GM23338 (cell line): ENCODE measurements around the gene BCL2L13. TPM values are rescaled to one million over a fixed set of nuclear protein-coding genes. Genes with fewer than 3 reads are reported as not detected.
"Not testable (repeated sequence)": the region's sequence is repeated elsewhere in the genome, so short reads cannot be mapped to it uniquely, and the experiment has no call there.

ENCODE experiments used
- ATAC-seq: fragments of 200-7000 bp; cut with Tn5 transposase; 3 replicates; pipeline ENCODE4 v1.9.1; 2020
- DNase-seq: peaks from one replicate; pipeline ENCODE4 v3.0.0-alpha.2; 2015; ENCODE audit warnings: low spot score
- H2AFZ ChIP-seq: fragments of 200-600 bp; sonication (generic); 2 replicates; pipeline ENCODE4 v1.8.0; 2016; ENCODE audit warnings: antibody characterized with exemption, mild to moderate bottlenecking, moderate library complexity
- H3F3A ChIP-seq: fragments of 200-600 bp; sonication (generic); replicated peaks from 2 replicates; pipeline ENCODE4 v1.8.0; 2017; ENCODE audit warnings: antibody characterized with exemption, mixed run types, low read depth
- H3K27ac ChIP-seq: fragments of 200-600 bp; sonication (generic); 2 replicates; pipeline ENCODE4 v1.6.1; 2016; ENCODE audit warnings: low read depth
- H3K27me3 ChIP-seq: fragments of 200-600 bp; sonication (generic); 2 replicates; pipeline ENCODE4 v1.8.0; 2016; ENCODE audit warnings: mild to moderate bottlenecking, mixed run types, moderate library complexity; ENCODE audit not compliant: insufficient read depth
- H3K36me3 ChIP-seq: fragments of 200-600 bp; sonication (generic); 2 replicates; pipeline ENCODE4 v1.8.0; 2016; ENCODE audit warnings: mild to moderate bottlenecking; ENCODE audit not compliant: insufficient read depth
- H3K4me1 ChIP-seq: fragments of 200-600 bp; sonication (generic); 2 replicates; pipeline ENCODE4 v1.8.0; 2016; ENCODE audit warnings: mild to moderate bottlenecking, moderate library complexity; ENCODE audit not compliant: insufficient read depth
- H3K4me2 ChIP-seq: fragments of 200-600 bp; sonication (generic); 2 replicates; pipeline ENCODE4 v1.7.1; 2017; ENCODE audit warnings: mixed run types
- H3K4me3 ChIP-seq: fragments of 200-600 bp; sonication (generic); 2 replicates; pipeline ENCODE4 v1.6.1; 2016; ENCODE audit warnings: mixed run types
- H3K79me2 ChIP-seq: fragments of 200-600 bp; sonication (generic); replicated peaks from 2 replicates; pipeline ENCODE4 v1.8.0; 2017; ENCODE audit warnings: mild to moderate bottlenecking; ENCODE audit not compliant: insufficient read depth
- H3K9me2 ChIP-seq: fragments of 200-600 bp; sonication (generic); 2 replicates; pipeline ENCODE4 v1.8.0; 2017; ENCODE audit not compliant: insufficient read depth
- H4K20me1 ChIP-seq: fragments of 200-600 bp; sonication (generic); replicated peaks from 2 replicates; pipeline ENCODE4 v1.8.0; 2017; ENCODE audit warnings: mild to moderate bottlenecking; ENCODE audit not compliant: insufficient read depth
- H3K27ac Mint-ChIP-seq: 2 replicates; pipeline ENCODE4 v1.8.0; 2020; ENCODE audit warnings: inconsistent platforms, mild to moderate bottlenecking, moderate library complexity, mixed read lengths
- H3K27me3 Mint-ChIP-seq: 3 replicates; pipeline ENCODE4 v1.8.0; 2022; ENCODE audit warnings: low read depth, mild to moderate bottlenecking, moderate library complexity, mixed read lengths, inconsistent platforms; ENCODE audit not compliant: insufficient read depth, poor library complexity
- H3K36me3 Mint-ChIP-seq: 3 replicates; pipeline ENCODE4 v1.8.0; 2021; ENCODE audit warnings: low read depth, mild to moderate bottlenecking, inconsistent platforms, moderate library complexity, mixed read lengths
- H3K4me1 Mint-ChIP-seq: 3 replicates; pipeline ENCODE4 v1.8.0; 2020; ENCODE audit warnings: mild to moderate bottlenecking, inconsistent platforms, mixed read lengths
- H3K4me3 Mint-ChIP-seq: 3 replicates; pipeline ENCODE4 v1.8.0; 2021; ENCODE audit warnings: moderate library complexity, mild to moderate bottlenecking, inconsistent platforms, mixed read lengths
- H3K9me3 Mint-ChIP-seq: 3 replicates; pipeline ENCODE4 v1.8.0; 2020; ENCODE audit warnings: moderate library complexity, mild to moderate bottlenecking, inconsistent platforms, mixed read lengths
- CREB1 ChIP-seq: fragments of 250-450 bp; sonication (Bioruptor Pico); IDR thresholded peaks from 2 replicates; pipeline ENCODE4 v1.5.0; 2020; ENCODE audit warnings: low read depth, mild to moderate bottlenecking, moderate library complexity
- EZH2 ChIP-seq: fragments of 200-600 bp; sonication (generic); IDR thresholded peaks from one replicate; pipeline ENCODE4 v1.8.0; 2017; ENCODE audit warnings: antibody characterized with exemption, mild to moderate bottlenecking, low read depth; ENCODE audit not compliant: unreplicated experiment
- JUNB ChIP-seq: IDR thresholded peaks from one replicate; pipeline ENCODE4 v1.6.1; 2016; ENCODE audit warnings: antibody characterized with exemption; ENCODE audit not compliant: unreplicated experiment
- NANOG ChIP-seq: IDR thresholded peaks from 2 replicates; pipeline ENCODE4 v1.6.1; 2016; ENCODE audit warnings: antibody characterized with exemption, borderline replicate concordance
- POLR2AphosphoS5 ChIP-seq: IDR thresholded peaks from 2 replicates; pipeline ENCODE4 v1.6.1; 2016; ENCODE audit warnings: antibody characterized with exemption, low read depth
- REST ChIP-seq: IDR thresholded peaks from one replicate; pipeline ENCODE4 v1.6.1; 2018; ENCODE audit warnings: antibody characterized with exemption; ENCODE audit not compliant: unreplicated experiment
- ZNF114 ChIP-seq: fragments of 250-450 bp; sonication (Bioruptor Pico); IDR thresholded peaks from 2 replicates; pipeline ENCODE4 v1.5.0; 2020; ENCODE audit warnings: mild to moderate bottlenecking, moderate library complexity
- ZNF331 ChIP-seq: fragments of 250-450 bp; sonication (Bioruptor Pico); IDR thresholded peaks from 2 replicates; pipeline ENCODE4 v1.5.0; 2020; ENCODE audit warnings: low read depth, mild to moderate bottlenecking, moderate library complexity
- polyA plus RNA-seq: library from polyadenylated mRNA; unstranded; fragments of >200 nt; fragmentation: Nextera tagmentation; extraction: Ambion mirVana; gene quantifications from 2 replicates; pipeline ENCODE4 v1.2.1, GENCODE V29; 2016
- total RNA-seq: library from RNA; depleted of rRNA; stranded (reverse); fragments of >200 nt; shearing (Covaris generic); gene quantifications from 2 replicates; pipeline ENCODE4 v1.2.3, GENCODE V29; 2014
- TF ChIP-seq, protein P1 (sequence below): fragments of 250-450 bp; sonication (Bioruptor Pico); IDR thresholded peaks from 2 replicates; pipeline ENCODE4 v1.5.0; 2020; ENCODE audit warnings: mild to moderate bottlenecking, moderate library complexity

Gene BCL2L13
- total and polyA plus RNA-seq, 2 experiments from 2014 or later, result 22.4 to 32.3 TPM

DNA sequence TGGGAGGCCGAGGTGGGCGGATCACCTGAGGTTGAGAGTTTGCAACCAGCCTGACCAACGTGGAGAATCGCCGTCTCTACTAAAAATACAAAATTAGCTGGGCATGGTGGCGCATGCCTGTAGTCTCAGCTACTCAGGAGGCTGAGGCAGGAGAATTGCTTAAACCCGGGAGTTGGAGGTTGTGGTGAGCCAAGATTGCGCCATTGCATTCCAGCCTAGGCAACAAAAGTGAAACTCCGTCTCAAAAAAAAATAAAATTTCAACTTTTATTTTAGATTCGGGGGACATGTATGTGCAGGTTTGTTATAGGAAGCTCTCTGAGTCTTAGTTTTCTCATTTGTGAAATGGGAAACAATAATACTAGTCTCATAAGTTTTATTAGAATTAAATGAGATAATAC, 58.6 kb downstream of the BCL2L13 start:
- H3K27me3 Mint-ChIP-seq, H3K9me3 Mint-ChIP-seq, H3K4me3 Mint-ChIP-seq, H2AFZ ChIP-seq, DNase-seq, H3K4me2 ChIP-seq, H3K27ac ChIP-seq, H3F3A ChIP-seq, H3K27me3 ChIP-seq, H3K36me3 ChIP-seq, H3K79me2 ChIP-seq, H3K27ac Mint-ChIP-seq, ATAC-seq, H3K9me2 ChIP-seq, H3K4me3 ChIP-seq, H3K36me3 Mint-ChIP-seq, H4K20me1 ChIP-seq: not testable (repeated sequence)
- peaks cover 15% of the 10 kb centered on the region for H3K4me1 ChIP-seq
- peaks cover 28% of the 10 kb centered on the region for H3K4me1 Mint-ChIP-seq

DNA sequence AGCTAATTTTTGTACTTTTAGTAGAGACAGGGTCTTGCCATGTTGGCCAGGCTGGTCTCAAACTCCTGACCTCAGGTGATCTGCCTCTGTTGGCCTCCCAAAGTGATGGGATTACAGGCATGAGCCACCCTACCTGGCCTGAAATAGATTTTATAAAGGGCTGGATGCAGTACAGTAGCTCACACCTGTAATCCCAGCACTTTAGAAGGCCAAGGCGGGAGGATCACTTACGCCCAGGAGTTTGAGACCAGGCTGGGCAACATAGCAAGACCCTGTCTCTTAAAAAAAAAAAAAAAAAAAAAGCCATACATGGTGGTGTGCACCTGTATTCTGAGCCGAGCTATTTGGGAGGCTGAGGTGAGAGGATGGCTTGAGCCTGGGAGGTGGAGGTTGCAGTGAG, 59.7 kb downstream of the BCL2L13 start:
- not testable (repeated sequence) for DNase-seq, H2AFZ ChIP-seq, H3K9me2 ChIP-seq, H3K4me3 ChIP-seq, H3K36me3 Mint-ChIP-seq, H3K4me2 ChIP-seq, H3K9me3 Mint-ChIP-seq, H3K27ac ChIP-seq, H4K20me1 ChIP-seq, ATAC-seq, H3K27me3 Mint-ChIP-seq, H3K79me2 ChIP-seq, H3K36me3 ChIP-seq, H3K27me3 ChIP-seq, H3K27ac Mint-ChIP-seq, H3K4me3 Mint-ChIP-seq, H3F3A ChIP-seq
- H3K4me1 ChIP-seq, result peaks cover 15% of the 10 kb centered on the region
- H3K4me1 Mint-ChIP-seq, result peaks cover 28% of the 10 kb centered on the region

DNA sequence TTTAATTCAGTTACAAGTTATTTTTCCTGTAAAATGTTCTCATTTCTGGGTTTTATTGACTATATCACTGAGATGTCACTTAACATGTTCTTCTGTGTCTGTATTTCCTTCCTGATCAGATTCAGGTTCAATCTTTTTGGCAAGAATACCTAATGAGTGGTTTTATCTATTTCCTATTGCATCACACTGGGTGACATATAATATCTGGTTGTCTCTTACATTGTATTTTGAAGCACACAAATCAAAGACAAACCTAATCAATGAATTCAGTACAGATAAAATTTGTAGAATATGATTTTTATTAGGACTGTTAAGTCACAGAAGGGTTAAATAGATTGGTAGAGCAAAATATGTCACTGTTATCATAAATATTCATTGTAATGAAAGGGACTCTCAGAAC, 60.4 kb downstream of the BCL2L13 start:
- 0 out of 2 replicates have a peak, but pooled peaks cover 4% of the 10 kb centered on the region for H3K36me3 ChIP-seq
- no peaks in the 10 kb centered on the region for H3K27me3 ChIP-seq
- H3K4me2 ChIP-seq, result no peak overlapping the region
- H4K20me1 ChIP-seq, result no peaks in the 10 kb centered on the region
- H3K27ac ChIP-seq, result no peak overlapping the region
- no peak overlapping the region for H3K4me3 ChIP-seq
- H2AFZ ChIP-seq, result no peak overlapping the region
- no peaks in the 10 kb centered on the region for H3F3A ChIP-seq
- Mint-ChIP-seq H3K4me3 (no peak overlapping the region), H3K27me3 (no peaks in the 10 kb centered on the region), H3K4me1 (peaks cover 28% of the 10 kb centered on the region), H3K36me3 (peaks cover 4% of the 10 kb centered on the region; the same call in 2 of the 3 replicates), H3K27ac (no peak overlapping the region), H3K9me3 (no peaks in the 10 kb centered on the region)
- ATAC-seq, result no peak
- no peaks in the 10 kb centered on the region for H3K9me2 ChIP-seq
- H3K79me2 ChIP-seq, result no peaks in the 10 kb centered on the region
- DNase-seq, result no peak
- H3K4me1 ChIP-seq, result peaks cover 15% of the 10 kb centered on the region
- no peak for TF ChIP-seq POLR2AphosphoS5
- TF ChIP-seq, protein P1, sequence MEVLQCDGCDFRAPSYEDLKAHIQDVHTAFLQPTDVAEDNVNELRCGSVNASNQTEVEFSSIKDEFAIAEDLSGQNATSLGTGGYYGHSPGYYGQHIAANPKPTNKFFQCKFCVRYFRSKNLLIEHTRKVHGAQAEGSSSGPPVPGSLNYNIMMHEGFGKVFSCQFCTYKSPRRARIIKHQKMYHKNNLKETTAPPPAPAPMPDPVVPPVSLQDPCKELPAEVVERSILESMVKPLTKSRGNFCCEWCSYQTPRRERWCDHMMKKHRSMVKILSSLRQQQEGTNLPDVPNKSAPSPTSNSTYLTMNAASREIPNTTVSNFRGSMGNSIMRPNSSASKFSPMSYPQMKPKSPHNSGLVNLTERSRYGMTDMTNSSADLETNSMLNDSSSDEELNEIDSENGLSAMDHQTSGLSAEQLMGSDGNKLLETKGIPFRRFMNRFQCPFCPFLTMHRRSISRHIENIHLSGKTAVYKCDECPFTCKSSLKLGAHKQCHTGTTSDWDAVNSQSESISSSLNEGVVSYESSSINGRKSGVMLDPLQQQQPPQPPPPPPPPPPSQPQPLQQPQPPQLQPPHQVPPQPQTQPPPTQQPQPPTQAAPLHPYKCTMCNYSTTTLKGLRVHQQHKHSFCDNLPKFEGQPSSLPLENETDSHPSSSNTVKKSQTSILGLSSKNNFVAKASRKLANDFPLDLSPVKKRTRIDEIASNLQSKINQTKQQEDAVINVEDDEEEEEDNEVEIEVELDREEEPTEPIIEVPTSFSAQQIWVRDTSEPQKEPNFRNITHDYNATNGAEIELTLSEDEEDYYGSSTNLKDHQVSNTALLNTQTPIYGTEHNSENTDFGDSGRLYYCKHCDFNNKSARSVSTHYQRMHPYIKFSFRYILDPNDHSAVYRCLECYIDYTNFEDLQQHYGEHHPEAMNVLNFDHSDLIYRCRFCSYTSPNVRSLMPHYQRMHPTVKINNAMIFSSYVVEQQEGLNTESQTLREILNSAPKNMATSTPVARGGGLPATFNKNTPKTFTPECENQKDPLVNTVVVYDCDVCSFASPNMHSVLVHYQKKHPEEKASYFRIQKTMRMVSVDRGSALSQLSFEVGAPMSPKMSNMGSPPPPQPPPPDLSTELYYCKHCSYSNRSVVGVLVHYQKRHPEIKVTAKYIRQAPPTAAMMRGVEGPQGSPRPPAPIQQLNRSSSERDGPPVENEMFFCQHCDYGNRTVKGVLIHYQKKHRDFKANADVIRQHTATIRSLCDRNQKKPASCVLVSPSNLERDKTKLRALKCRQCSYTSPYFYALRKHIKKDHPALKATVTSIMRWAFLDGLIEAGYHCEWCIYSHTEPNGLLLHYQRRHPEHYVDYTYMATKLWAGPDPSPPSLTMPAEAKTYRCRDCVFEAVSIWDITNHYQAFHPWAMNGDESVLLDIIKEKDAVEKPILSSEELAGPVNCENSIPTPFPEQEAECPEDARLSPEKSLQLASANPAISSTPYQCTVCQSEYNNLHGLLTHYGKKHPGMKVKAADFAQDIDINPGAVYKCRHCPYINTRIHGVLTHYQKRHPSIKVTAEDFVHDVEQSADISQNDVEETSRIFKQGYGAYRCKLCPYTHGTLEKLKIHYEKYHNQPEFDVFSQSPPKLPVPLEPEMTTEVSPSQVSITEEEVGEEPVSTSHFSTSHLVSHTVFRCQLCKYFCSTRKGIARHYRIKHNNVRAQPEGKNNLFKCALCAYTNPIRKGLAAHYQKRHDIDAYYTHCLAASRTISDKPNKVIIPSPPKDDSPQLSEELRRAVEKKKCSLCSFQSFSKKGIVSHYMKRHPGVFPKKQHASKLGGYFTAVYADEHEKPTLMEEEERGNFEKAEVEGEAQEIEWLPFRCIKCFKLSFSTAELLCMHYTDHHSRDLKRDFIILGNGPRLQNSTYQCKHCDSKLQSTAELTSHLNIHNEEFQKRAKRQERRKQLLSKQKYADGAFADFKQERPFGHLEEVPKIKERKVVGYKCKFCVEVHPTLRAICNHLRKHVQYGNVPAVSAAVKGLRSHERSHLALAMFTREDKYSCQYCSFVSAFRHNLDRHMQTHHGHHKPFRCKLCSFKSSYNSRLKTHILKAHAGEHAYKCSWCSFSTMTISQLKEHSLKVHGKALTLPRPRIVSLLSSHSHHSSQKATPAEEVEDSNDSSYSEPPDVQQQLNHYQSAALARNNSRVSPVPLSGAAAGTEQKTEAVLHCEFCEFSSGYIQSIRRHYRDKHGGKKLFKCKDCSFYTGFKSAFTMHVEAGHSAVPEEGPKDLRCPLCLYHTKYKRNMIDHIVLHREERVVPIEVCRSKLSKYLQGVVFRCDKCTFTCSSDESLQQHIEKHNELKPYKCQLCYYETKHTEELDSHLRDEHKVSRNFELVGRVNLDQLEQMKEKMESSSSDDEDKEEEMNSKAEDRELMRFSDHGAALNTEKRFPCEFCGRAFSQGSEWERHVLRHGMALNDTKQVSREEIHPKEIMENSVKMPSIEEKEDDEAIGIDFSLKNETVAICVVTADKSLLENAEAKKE, result no peak
- no peak for TF ChIP-seq REST
- no peak for TF ChIP-seq CREB1 (CRISPR knock-in tag)
- TF ChIP-seq ZNF114, result no peak
- no peak for TF ChIP-seq EZH2
- no peak for TF ChIP-seq NANOG
- TF ChIP-seq ZNF331 (CRISPR knock-in tag), result no peak
- no peak for TF ChIP-seq JUNB
